Keratinocyte (primary cell): Measurements from ENCODE around the gene AMBRA1. TPM values are rescaled to one million over a fixed set of nuclear protein-coding genes. Genes with fewer than 3 reads are reported as not detected.

Experiments used
- DNase-seq: peaks from one replicate; pipeline ENCODE4 v3.0.0-alpha.2; 2011; ENCODE audit warnings: low read depth, missing footprints, low spot score
- FAIRE-seq: peaks from 2 replicates; lab custom pipeline; 2011; peaks lifted over from hg19 to GRCh38; lab: Jason Lieb, UNC
- H2AFZ ChIP-seq: 2 replicates; pipeline ENCODE4 v1.6.0; 2012; ENCODE audit warnings: low read length, control low read depth, inconsistent platforms; ENCODE audit not compliant: control insufficient read depth
- H3K27ac ChIP-seq: 2 replicates; pipeline ENCODE4 v1.5.1; 2011; ENCODE audit warnings: low read length; ENCODE audit not compliant: control insufficient read depth, insufficient read depth
- H3K27me3 ChIP-seq: 3 replicates; pipeline ENCODE4 v1.6.0; 2011; ENCODE audit warnings: low read length; ENCODE audit not compliant: control insufficient read depth, insufficient read depth; ENCODE audit errors: extremely low read depth
- H3K36me3 ChIP-seq, 2 experiments: 2 replicates in 1 of 2; 3 replicates in 1 of 2; pipeline ENCODE4 v1.5.1; 2011; ENCODE audit warnings: low read length in 2 of 2, mild to moderate bottlenecking in 1 of 2; ENCODE audit not compliant: control insufficient read depth in 2 of 2, insufficient read depth in 2 of 2; ENCODE audit errors: extremely low read depth in 1 of 2
- H3K4me1 ChIP-seq: 3 replicates; pipeline ENCODE4 v1.5.1; 2011; ENCODE audit warnings: low read length; ENCODE audit not compliant: control insufficient read depth, insufficient read depth; ENCODE audit errors: extremely low read depth
- H3K4me2 ChIP-seq: 3 replicates; pipeline ENCODE4 v1.6.0; 2011; ENCODE audit warnings: low read depth, low read length; ENCODE audit not compliant: control insufficient read depth, insufficient read depth; ENCODE audit errors: extremely low read depth
- H3K4me3 ChIP-seq, 3 experiments: fragments of 200-600 bp in 1 of 3; sonication (generic) in 1 of 3; 2 replicates in 2 of 3; 3 replicates in 1 of 3; pipeline ENCODE4 v1.5.1; 2011 to 2016; ENCODE audit warnings: low read length in 3 of 3, mild to moderate bottlenecking in 3 of 3, control low read depth in 2 of 3, inconsistent platforms in 1 of 3, low read depth in 1 of 3, mixed read lengths in 1 of 3, mixed run types in 1 of 3, moderate library complexity in 1 of 3; ENCODE audit not compliant: control insufficient read depth in 2 of 3, insufficient read depth in 2 of 3; ENCODE audit errors: extremely low read depth in 1 of 3
- H3K79me2 ChIP-seq: 2 replicates; pipeline ENCODE4 v1.6.0; 2012; ENCODE audit warnings: low read length; ENCODE audit not compliant: control insufficient read depth, insufficient read depth
- H3K9ac ChIP-seq: 3 replicates; pipeline ENCODE4 v1.6.0; 2011; ENCODE audit warnings: low read length; ENCODE audit not compliant: control insufficient read depth, insufficient read depth; ENCODE audit errors: extremely low read depth
- H3K9me1 ChIP-seq: 3 replicates; pipeline ENCODE4 v1.6.0; 2011; ENCODE audit warnings: low read length; ENCODE audit not compliant: control insufficient read depth, insufficient read depth; ENCODE audit errors: extremely low read depth
- H3K9me3 ChIP-seq: 2 replicates; pipeline ENCODE4 v1.5.1; 2012; ENCODE audit warnings: low read depth, low read length; ENCODE audit not compliant: control insufficient read depth
- H4K20me1 ChIP-seq: 3 replicates; pipeline ENCODE4 v1.6.0; 2011; ENCODE audit warnings: low read length; ENCODE audit not compliant: control insufficient read depth, insufficient read depth; ENCODE audit errors: extremely low read depth
- CTCF ChIP-seq, 3 experiments: IDR thresholded peaks in 1 of 3; conservative IDR thresholded peaks in 1 of 3; optimal IDR thresholded peaks in 1 of 3; 2 replicates in 2 of 3; 3 replicates in 1 of 3; pipeline versions ENCODE3 to v1.5.1; 2011; ENCODE audit warnings: low read length in 3 of 3, mild to moderate bottlenecking in 3 of 3, moderate library complexity in 2 of 3, control low read depth in 1 of 3, inconsistent platforms in 1 of 3; ENCODE audit not compliant: insufficient read depth in 2 of 3; ENCODE audit errors: extremely low read depth in 1 of 3
- EZH2 ChIP-seq: IDR thresholded peaks from one replicate; pipeline ENCODE4 v1.6.1; 2012; ENCODE audit warnings: inconsistent platforms, mild to moderate bottlenecking, low read length, moderate library complexity
- dilution Hi-C: fragments of 300-500 bp; cut with MboI; formaldehyde crosslinking; loops from one replicate; pipeline ENCODE4 v1.7.0; 2020; ENCODE audit warnings: low sequenced_read_pairs; ENCODE audit not compliant: extremely low pct_ligation_motif_present
- polyA plus RNA-seq, 5 experiments: library from polyadenylated mRNA; depleted of rRNA in 3 of 5; stranded (reverse) in 3 of 5; stranded (forward) in 1 of 5; unstranded in 1 of 5; fragments of >200 nt; gene quantifications; 1 replicate in 1 of 5; 2 replicates in 3 of 5; 3 replicates in 1 of 5; pipeline versions ENCODE4 v1.2.1 to v1.2.3, GENCODE V29; 2011 to 2012; ENCODE audit warnings: missing spikeins in 2 of 5, low read depth in 1 of 5, low replicate concordance in 1 of 5

AMBRA1 gene
- polyA plus RNA-seq, 1 donor (not counting 4 experiments of a cell fraction or from before 2014, with no cell fraction given): 10.5 TPM

- dilution Hi-C loops: no loop called here
- Histone ChIP-seq H3K27ac (peak overlapping the region; percentile 77), H3K36me3 (no peaks in the 10 kb centered on the region), H3K9me1 (no peaks in the 10 kb centered on the region), H4K20me1 (no peaks in the 10 kb centered on the region), H3K27me3 (no peaks in the 10 kb centered on the region), H3K4me2 (peak overlapping the region; percentile 99), H3K79me2 (peaks cover 67% of the 10 kb centered on the region), H3K9ac (peak overlapping the region; percentile 73), H2AFZ (peak overlapping the region; percentile 68), H3K4me1 (peaks cover 27% of the 10 kb centered on the region), H3K4me3 (peak overlapping the region; percentile 22 to 78 (median 76)), H3K9me3 (no peaks in the 10 kb centered on the region)
- TF ChIP-seq EZH2 (no peak), CTCF (optimal IDR thresholded peaks at IDR 0.05 in 1 of 3, IDR thresholded peaks at IDR 0.05 in 1 of 3, conservative IDR thresholded peaks at IDR 0.05 in 1 of 3; ENCODE audit: extremely low read depth in 1 of 3, insufficient read depth in 2 of 3, low read length in 3 of 3) (no peak)
- DNase-seq (no peak), FAIRE-seq (peak; percentile 51)
Measured at GRCh38 chr11:46560300-46560991, 33.4 kb downstream of the AMBRA1 start.

GRCh38 chr11:46559815-46560214 is 34.0 kb downstream of the AMBRA1 start:
- Histone ChIP-seq H3K27ac (peak overlapping the region; percentile 77), H3K4me1 (peaks cover 24% of the 10 kb centered on the region), H3K4me3 (peak overlapping the region in 2 of 3 experiments; percentile 76 to 78), H2AFZ (no peak overlapping the region), H3K9me1 (no peaks in the 10 kb centered on the region), H4K20me1 (no peaks in the 10 kb centered on the region), H3K36me3 (no peaks in the 10 kb centered on the region), H3K4me2 (peak overlapping the region; percentile 99), H3K9ac (peak overlapping the region; percentile 73), H3K27me3 (no peaks in the 10 kb centered on the region), H3K79me2 (peaks cover 73% of the 10 kb centered on the region), H3K9me3 (no peaks in the 10 kb centered on the region)
- TF ChIP-seq EZH2 (no peak), CTCF (optimal IDR thresholded peaks at IDR 0.05 in 1 of 3, IDR thresholded peaks at IDR 0.05 in 1 of 3, conservative IDR thresholded peaks at IDR 0.05 in 1 of 3; ENCODE audit: extremely low read depth in 1 of 3, insufficient read depth in 2 of 3, low read length in 3 of 3) (no peak)
- DNase-seq (no peak), FAIRE-seq (no peak)
- dilution Hi-C loops: no loop called here
